IMR-90 (cell line): ENCODE results near the gene TAF8. TPM values are rescaled to one million over a fixed set of nuclear protein-coding genes. Genes with fewer than 3 reads are reported as not detected.

Experiments used
- ATAC-seq: fragments of 200-7000 bp; cut with Tn5 transposase; 2 replicates; pipeline ENCODE4 v1.9.1; 2020; ENCODE audit warnings: low read depth, mild to moderate bottlenecking, moderate library complexity
- BruUV-seq: library from RNA; stranded (reverse); fragments of 400-500 nt; replicated peaks from 2 replicates; lab custom pipeline; 2021; lab: Mats Ljungman, UMichigan
- CTCF ChIA-PET: fragments of 300-600 bp; formaldehyde crosslinking; extraction: SDS; loops from one replicate; lab custom pipeline; 2021; ENCODE audit warnings: antibody characterized with exemption; lab: Yijun Ruan, JAX
- POLR2A ChIA-PET: fragments of 300-600 bp; sonication (Branson Sonifier 250); formaldehyde crosslinking; loops from one replicate; lab custom pipeline; 2022; ENCODE audit warnings: antibody characterized with exemption; ENCODE audit not compliant: unreplicated experiment; lab: Charles Lee
- DNase-seq: peaks from one replicate; pipeline ENCODE4 v3.0.0; 2013
- H2AFZ ChIP-seq: replicated peaks from 2 replicates; pipeline ENCODE3; 2013; ENCODE audit warnings: low read length, mild to moderate bottlenecking; ENCODE audit not compliant: poor library complexity
- H2AK5ac ChIP-seq: 2 replicates; pipeline ENCODE4 v1.6.1; 2013; ENCODE audit warnings: low read depth, low read length, inconsistent platforms
- H2AK9ac ChIP-seq: replicated peaks from 2 replicates; pipeline ENCODE3; 2013; ENCODE audit warnings: mild to moderate bottlenecking, low read depth, low read length, moderate library complexity; ENCODE audit not compliant: poor library complexity
- H2BK120ac ChIP-seq: 2 replicates; pipeline ENCODE4 v1.6.1; 2013; ENCODE audit warnings: low read depth, low read length, inconsistent platforms
- H2BK15ac ChIP-seq: 3 replicates; pipeline ENCODE4 v1.6.1; 2013; ENCODE audit warnings: low read depth, low read length, inconsistent platforms
- H2BK20ac ChIP-seq: 2 replicates; pipeline ENCODE4 v1.6.1; 2013; ENCODE audit warnings: low read depth, mild to moderate bottlenecking, inconsistent platforms, low read length, moderate library complexity
- H2BK5ac ChIP-seq: 2 replicates; pipeline ENCODE4 v1.6.1; 2013; ENCODE audit warnings: mild to moderate bottlenecking, low read depth, low read length, inconsistent platforms; ENCODE audit not compliant: poor library complexity, severe bottlenecking
- H3K14ac ChIP-seq: replicated peaks from 2 replicates; pipeline ENCODE4 v1.6.1; 2013; ENCODE audit warnings: low read depth, low read length, inconsistent platforms
- H3K18ac ChIP-seq: 2 replicates; pipeline ENCODE4 v1.6.1; 2013; ENCODE audit warnings: low read depth, low read length, control low read depth
- H3K23ac ChIP-seq: 2 replicates; pipeline ENCODE4 v1.6.1; 2013; ENCODE audit warnings: low read depth, low read length, inconsistent platforms
- H3K27ac ChIP-seq: 2 replicates; pipeline ENCODE4 v1.5.1; 2013; ENCODE audit warnings: mild to moderate bottlenecking, control low read depth, low read length; ENCODE audit not compliant: insufficient read depth
- H3K27me3 ChIP-seq: 2 replicates; pipeline ENCODE4 v1.6.1; 2013; ENCODE audit warnings: low read length; ENCODE audit not compliant: control insufficient read depth, insufficient read depth
- H3K36me3 ChIP-seq: 2 replicates; pipeline ENCODE4 v1.6.1; 2013; ENCODE audit warnings: low read length, mixed read lengths; ENCODE audit not compliant: control insufficient read depth, insufficient read depth
- H3K4ac ChIP-seq: 2 replicates; pipeline ENCODE4 v1.6.1; 2013; ENCODE audit warnings: low read depth, low read length, inconsistent platforms
- H3K4me1 ChIP-seq: 2 replicates; pipeline ENCODE4 v1.6.1; 2013; ENCODE audit warnings: low read length, mixed read lengths; ENCODE audit not compliant: control insufficient read depth, insufficient read depth
- H3K4me2 ChIP-seq: 2 replicates; pipeline ENCODE4 v1.6.1; 2013; ENCODE audit warnings: low read depth, mild to moderate bottlenecking, control low read depth, low read length, moderate library complexity
- H3K4me3 ChIP-seq: 2 replicates; pipeline ENCODE4 v1.5.1; 2013; ENCODE audit warnings: low read depth, mild to moderate bottlenecking, control low read depth, low read length, moderate library complexity; ENCODE audit not compliant: insufficient read depth
- H3K56ac ChIP-seq: 2 replicates; pipeline ENCODE4 v1.6.1; 2013; ENCODE audit warnings: low read length, inconsistent platforms; ENCODE audit not compliant: insufficient read depth; ENCODE audit errors: extremely low read depth
- H3K79me1 ChIP-seq, 2 experiments: 2 replicates each; pipeline ENCODE4 v1.6.1; 2013; ENCODE audit warnings: low read length in 2 of 2, inconsistent platforms in 1 of 2, low read depth in 1 of 2
- H3K9ac ChIP-seq: 2 replicates; pipeline ENCODE4 v1.6.1; 2013; ENCODE audit warnings: low read depth, low read length, control low read depth
- H3K9me1 ChIP-seq: 2 replicates; pipeline ENCODE4 v1.6.1; 2013; ENCODE audit warnings: low read length, inconsistent platforms; ENCODE audit not compliant: insufficient read depth
- H3K9me3 ChIP-seq: 2 replicates; pipeline ENCODE4 v1.6.1; 2013; ENCODE audit warnings: low read length; ENCODE audit not compliant: control insufficient read depth, insufficient read depth
- H4K20me1 ChIP-seq: 2 replicates; pipeline ENCODE4 v1.6.1; 2013; ENCODE audit warnings: low read length, inconsistent platforms; ENCODE audit not compliant: insufficient read depth
- H4K5ac ChIP-seq: 2 replicates; pipeline ENCODE4 v1.6.1; 2013; ENCODE audit warnings: mild to moderate bottlenecking, low read depth, low read length, control low read depth
- H4K8ac ChIP-seq, 2 experiments: 2 replicates each; pipeline ENCODE4 v1.6.1; 2013; ENCODE audit warnings: low read depth in 2 of 2, low read length in 2 of 2, control low read depth in 1 of 2, inconsistent platforms in 1 of 2
- H4K91ac ChIP-seq: 2 replicates; pipeline ENCODE4 v1.6.1; 2013; ENCODE audit warnings: low read depth, low read length, inconsistent platforms; ENCODE audit not compliant: insufficient read depth
- BHLHE40 ChIP-seq: fragments of 150-350 bp; IDR thresholded peaks from 2 replicates; pipeline ENCODE4 v1.6.1; 2016; ENCODE audit warnings: mild to moderate bottlenecking, low read depth, low read length
- CEBPB ChIP-seq: IDR thresholded peaks from 2 replicates; pipeline ENCODE4 v1.6.1; 2012; ENCODE audit warnings: low read depth, low read length, improper control_type of control experiment
- CHD1 ChIP-seq: IDR thresholded peaks from 2 replicates; pipeline ENCODE4 v1.6.1; 2012; ENCODE audit warnings: low read depth, low read length, improper control_type of control experiment
- CTCF ChIP-seq: conservative IDR thresholded peaks from 2 replicates; pipeline ENCODE4 v1.5.1; 2012; ENCODE audit warnings: mild to moderate bottlenecking, low read depth, low read length, improper control_type of control experiment
- ELK1 ChIP-seq: fragments of 150-350 bp; IDR thresholded peaks from 2 replicates; pipeline ENCODE4 v1.6.1; 2016; ENCODE audit warnings: low read depth, mild to moderate bottlenecking, low read length, moderate library complexity, borderline replicate concordance
- FOS ChIP-seq: fragments of 150-350 bp; IDR thresholded peaks from 2 replicates; pipeline ENCODE4 v1.6.1; 2016; ENCODE audit warnings: low read depth, low read length
- MAFK ChIP-seq: IDR thresholded peaks from 2 replicates; pipeline ENCODE4 v1.6.1; 2012; ENCODE audit warnings: low read depth, low read length, improper control_type of control experiment
- MAZ ChIP-seq: IDR thresholded peaks from 2 replicates; pipeline ENCODE4 v1.6.1; 2012; ENCODE audit warnings: low read depth, mild to moderate bottlenecking, low read length, improper control_type of control experiment, moderate library complexity, borderline replicate concordance
- MXI1 ChIP-seq: IDR thresholded peaks from 2 replicates; pipeline ENCODE4 v1.6.1; 2012; ENCODE audit warnings: low read depth, mild to moderate bottlenecking, low read length, moderate library complexity, borderline replicate concordance
- NFE2L2 ChIP-seq: fragments of 150-350 bp; IDR thresholded peaks from 2 replicates; pipeline ENCODE4 v1.6.1; 2016; ENCODE audit warnings: low read depth, mild to moderate bottlenecking, low read length
- POLR2A ChIP-seq: IDR thresholded peaks from 2 replicates; pipeline ENCODE4 v1.6.1; 2012; ENCODE audit warnings: mild to moderate bottlenecking, low read depth, low read length
- RAD21 ChIP-seq: IDR thresholded peaks from 2 replicates; pipeline ENCODE4 v1.6.1; 2012; ENCODE audit warnings: low read length, improper control_type of control experiment
- RCOR1 ChIP-seq: IDR thresholded peaks from 2 replicates; pipeline ENCODE4 v1.6.1; 2012; ENCODE audit warnings: mild to moderate bottlenecking, low read length, improper control_type of control experiment; ENCODE audit not compliant: insufficient replicate concordance
- RFX5 ChIP-seq: IDR thresholded peaks from 2 replicates; pipeline ENCODE4 v1.8.0; 2012; ENCODE audit warnings: low read depth, mild to moderate bottlenecking, low read length, moderate library complexity
- SMC3 ChIP-seq: fragments of 150-350 bp; IDR thresholded peaks from 2 replicates; pipeline ENCODE4 v1.6.1; 2016; ENCODE audit warnings: low read depth, mild to moderate bottlenecking, antibody characterized with exemption, low read length, moderate library complexity
- USF2 ChIP-seq: fragments of 150-350 bp; IDR thresholded peaks from 2 replicates; pipeline ENCODE4 v1.6.1; 2017; ENCODE audit warnings: mild to moderate bottlenecking, antibody characterized with exemption, low read length, low read depth
- WGBS, 2 experiments: methylation state at CpG; one replicate each; pipeline versions ENCODE4 v1.1.5 to v1.1.7; 2013; ENCODE audit warnings: missing lambda C conversion rate in 2 of 2; ENCODE audit not compliant: insufficient read length in 1 of 2; ENCODE audit errors: extremely low coverage in 2 of 2; 5-methylcytosine and 5-hydroxymethylcytosine counted together
- dilution Hi-C: fragments of 300-500 bp; cut with HindIII; formaldehyde crosslinking; loops from one replicate; pipeline ENCODE4 v1.14.3; 2018; ENCODE audit warnings: low sequenced_read_pairs; ENCODE audit not compliant: unreplicated experiment
- in situ Hi-C: fragments of 300-500 bp; cut with MboI; formaldehyde crosslinking; loops from 3 replicates; pipeline ENCODE4 v1.14.3; 2019; ENCODE audit warnings: low sequenced_read_pairs, inconsistent platforms, mixed read lengths
- intact Hi-C: fragments of 100-400 bp; cut with micrococcal nuclease; formaldehyde crosslinking; loops from 2 replicates; pipeline ENCODE4 v1.10.0; 2022
- polyA plus RNA-seq, 3 experiments: library from polyadenylated mRNA; depleted of rRNA; stranded (reverse); fragments of >200 nt; gene quantifications; 2 replicates each; pipeline ENCODE4 v1.2.3, GENCODE V29; 2012; ENCODE audit warnings: low replicate concordance in 1 of 3
- total RNA-seq: library from RNA; depleted of rRNA; stranded (reverse); fragments of >200 nt; gene quantifications from 2 replicates; pipeline ENCODE4 v1.2.3, GENCODE V29; 2012

TAF8 gene
- total and polyA plus RNA-seq, 2 of the 4 experiments (the other 2 are of a cell fraction) = 14.3 to 22.8 TPM

GRCh38 chr6:42079941-42080464 lies 29.7 kb downstream of the TAF8 start:
- no peak for ATAC-seq
- Histone ChIP-seq H3K4me1 (no peaks in the 10 kb centered on the region), H3K23ac (no peak overlapping the region), H3K18ac (no peak overlapping the region), H3K9me1 (no peaks in the 10 kb centered on the region; the same call in 1 of the 2 replicates), H4K20me1 (no peaks in the 10 kb centered on the region), H3K4me3 (no peak overlapping the region), H2AK9ac (no peak overlapping the region), H3K27ac (no peak overlapping the region), H3K56ac (no peak overlapping the region), H2BK20ac (no peak overlapping the region), H4K8ac (no peak overlapping the region), H3K4ac (no peak overlapping the region), H4K91ac (no peak overlapping the region), H3K9me3 (no peaks in the 10 kb centered on the region), H3K14ac (no peak overlapping the region), H3K79me1 (no peaks in the 10 kb centered on the region), H2BK5ac (no peak overlapping the region), H2AFZ (no peak overlapping the region), H3K27me3 (no peaks in the 10 kb centered on the region), H4K5ac (no peak overlapping the region), H3K4me2 (no peak overlapping the region), H2AK5ac (no peak overlapping the region), H2BK120ac (no peak overlapping the region), H2BK15ac (no peak overlapping the region), H3K36me3 (peaks cover 29% of the 10 kb centered on the region), H3K9ac (no peak overlapping the region)
- CTCF ChIA-PET = no interaction called here
- TF ChIP-seq NFE2L2 (no peak), ELK1 (no peak), RCOR1 (no peak), MAFK (no peak), SMC3 (no peak), FOS (no peak), USF2 (no peak), CTCF (no peak), CHD1 (no peak), MAZ (no peak), RFX5 (no peak), POLR2A (no peak), CEBPB (no peak), RAD21 (no peak), MXI1 (no peak), BHLHE40 (no peak)
- POLR2A ChIA-PET = no interaction called here
- in situ Hi-C loops (loop anchor here (5.0 to 25.0 kb wide), 4 partner anchors 87 to 807 kb away; partner anchors contain the start of gene RPL7L1), intact Hi-C loops (loop anchor here (10.0 kb wide), 1 partner anchor 815 kb away; a partner anchor contains a TSS), dilution Hi-C loops (no loop called here)
- no peak for DNase-seq
- TSS peak; percentile 47 for BruUV-seq
- 80% methylated on average over 3 of the region's 10 CpGs; no CpG with 5 or more reads in 1 of the 2 experiments for WGBS, 2 experiments
